ENCODE results near the gene VASN.
A peak's percentile ranks its signal among the peaks of the same experiment; 100 is the strongest.
"Not testable (repeated sequence)": the region's sequence is repeated elsewhere in the genome, so short reads cannot be mapped to it uniquely, and the experiment has no call there.

The VASN gene

DNA sequence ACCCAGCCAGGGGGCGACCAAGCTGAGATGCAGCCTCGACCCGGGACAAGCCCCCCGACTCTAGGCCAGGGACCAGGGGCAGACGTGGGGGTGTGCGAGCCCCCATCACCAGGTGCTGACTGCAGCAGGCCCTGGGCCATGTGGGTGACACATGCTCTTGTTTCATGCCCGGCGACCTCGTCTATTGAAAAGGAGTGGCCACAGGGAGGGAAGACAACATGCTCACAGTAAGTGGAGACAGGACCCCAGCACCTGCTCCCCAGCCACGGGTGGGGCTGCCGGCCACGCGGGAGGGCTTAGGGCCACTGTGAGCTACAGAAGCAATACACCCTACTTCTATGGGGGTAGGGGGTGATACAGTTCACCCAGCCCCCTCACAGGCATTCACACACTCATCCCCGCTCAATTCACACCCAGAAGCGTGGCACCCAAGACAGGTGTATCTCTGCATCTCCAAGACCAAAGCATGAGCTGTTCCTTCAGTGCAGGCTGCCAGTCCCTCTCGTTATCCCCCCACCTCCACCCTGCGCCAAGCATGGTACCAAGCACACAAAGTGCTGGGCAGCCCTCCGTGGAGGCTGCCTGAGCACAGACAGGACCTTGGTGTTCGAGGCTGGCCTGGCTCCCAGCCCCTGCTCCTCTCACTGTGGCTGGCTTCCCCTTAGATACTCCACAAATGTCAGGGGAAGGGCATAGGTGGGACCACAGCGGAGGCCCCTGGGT is 13.6 kb downstream of the VASN start:
- no peak for DNase-seq (ENCODE audit: low spot score)

DNA sequence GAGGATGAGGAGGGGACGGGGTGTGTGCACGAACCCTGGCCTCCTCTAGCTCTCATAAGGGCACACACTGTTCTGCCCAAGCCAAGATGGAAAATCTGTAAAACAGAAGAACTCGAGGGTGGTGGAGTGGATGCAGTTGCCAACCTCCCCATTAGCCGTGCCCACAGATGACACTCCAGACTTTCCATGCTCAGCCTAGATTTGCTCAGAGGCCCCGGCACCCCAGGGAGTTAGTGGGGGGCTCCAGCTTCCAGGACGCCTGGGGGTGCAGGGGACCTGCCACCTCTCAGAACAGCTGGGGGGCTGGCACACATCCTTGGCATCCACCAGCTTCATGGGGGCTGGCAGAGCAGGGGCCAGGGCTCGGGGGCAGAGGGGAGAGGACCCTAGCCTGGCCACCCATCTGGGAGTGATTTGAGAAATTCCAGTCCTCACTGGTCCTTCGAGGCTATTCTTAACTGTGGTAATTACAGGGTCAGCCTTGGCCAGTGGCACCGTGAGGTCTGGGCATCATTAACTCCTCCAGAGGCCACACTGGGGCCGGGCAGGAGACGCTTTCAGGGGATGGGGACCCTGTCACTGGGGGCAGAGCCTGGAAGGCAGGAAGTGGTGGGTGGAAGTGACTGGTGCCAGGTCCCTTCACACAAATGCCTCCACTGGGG is 14.3 kb downstream of the VASN start:
- no peak for DNase-seq (ENCODE audit: low spot score)

GRCh38 chr16:4386451-4386805 is 14.8 kb downstream of the VASN start:
- DNase-seq (ENCODE audit: low spot score) = no peak

GRCh38 chr16:4386951-4387565 is 15.4 kb downstream of the VASN start:
- no peak for DNase-seq (ENCODE audit: low spot score)

DNA sequence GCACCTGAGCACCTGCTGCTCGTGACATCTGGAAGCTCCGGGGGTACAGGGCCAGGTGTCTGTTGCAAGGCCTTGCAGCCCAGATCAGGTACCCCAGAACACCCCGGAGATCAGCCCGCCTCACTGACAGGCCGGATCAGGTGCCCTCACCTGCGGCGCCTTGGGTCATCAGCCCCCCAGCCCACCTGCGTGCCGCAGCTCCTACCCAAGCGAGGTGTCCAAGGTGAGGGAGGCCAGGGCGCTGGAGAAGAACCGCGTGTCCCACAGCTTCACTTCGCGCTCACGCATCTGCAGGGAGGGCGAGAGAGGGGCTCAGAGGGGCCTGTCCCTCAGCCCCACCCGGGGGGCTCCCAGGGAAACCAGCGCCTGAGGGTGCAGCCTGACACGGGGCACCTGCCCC is 16.1 kb downstream of the VASN start:
- DNase-seq (ENCODE audit: low spot score) = no peak

DNA sequence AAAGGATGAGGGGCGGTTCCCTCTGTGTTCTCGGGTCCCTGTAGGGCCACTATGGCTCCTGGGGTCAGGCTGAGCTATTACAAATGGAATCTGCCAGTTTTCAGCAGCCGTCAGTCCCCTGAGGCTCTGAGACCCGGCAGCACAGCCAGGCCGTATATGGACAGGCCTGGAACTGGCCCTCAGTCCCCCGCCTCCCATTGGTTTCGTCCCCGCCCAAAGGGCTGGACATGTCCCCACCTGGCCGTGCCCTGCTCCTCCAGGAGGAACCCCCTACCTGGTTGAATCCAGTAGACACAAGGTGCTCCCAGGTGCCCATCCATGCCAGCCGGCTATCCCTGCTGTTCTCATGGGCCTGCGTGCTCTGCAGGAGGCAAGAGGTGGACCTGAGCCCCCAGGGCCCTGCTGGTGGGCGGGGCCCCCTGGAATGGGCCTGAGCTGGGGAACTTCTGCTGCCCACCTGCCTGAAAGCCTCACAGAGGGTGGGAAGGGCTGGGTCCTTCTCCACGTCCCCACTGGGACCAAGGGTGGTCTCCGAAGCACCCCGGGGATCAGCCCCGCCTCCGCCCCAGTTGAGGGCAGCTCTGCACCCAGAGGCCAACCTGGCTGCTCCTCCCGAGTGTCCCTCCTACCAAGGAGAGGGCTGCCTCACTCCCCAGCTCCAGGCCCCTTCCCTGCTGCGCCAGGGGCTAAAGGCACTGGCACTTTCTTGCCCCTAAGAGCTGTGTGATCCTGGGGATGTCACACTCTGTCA is 16.8 kb downstream of the VASN start:
- DNase-seq (ENCODE audit: low spot score) = no peak

- DNase-seq (ENCODE audit: low spot score) = no peak
Measured at GRCh38 chr16:4389051-4389955, 17.7 kb downstream of the VASN start.

GRCh38 chr16:4390266-4391260 is 18.9 kb downstream of the VASN start:
- no peak for DNase-seq (ENCODE audit: low spot score)

DNA sequence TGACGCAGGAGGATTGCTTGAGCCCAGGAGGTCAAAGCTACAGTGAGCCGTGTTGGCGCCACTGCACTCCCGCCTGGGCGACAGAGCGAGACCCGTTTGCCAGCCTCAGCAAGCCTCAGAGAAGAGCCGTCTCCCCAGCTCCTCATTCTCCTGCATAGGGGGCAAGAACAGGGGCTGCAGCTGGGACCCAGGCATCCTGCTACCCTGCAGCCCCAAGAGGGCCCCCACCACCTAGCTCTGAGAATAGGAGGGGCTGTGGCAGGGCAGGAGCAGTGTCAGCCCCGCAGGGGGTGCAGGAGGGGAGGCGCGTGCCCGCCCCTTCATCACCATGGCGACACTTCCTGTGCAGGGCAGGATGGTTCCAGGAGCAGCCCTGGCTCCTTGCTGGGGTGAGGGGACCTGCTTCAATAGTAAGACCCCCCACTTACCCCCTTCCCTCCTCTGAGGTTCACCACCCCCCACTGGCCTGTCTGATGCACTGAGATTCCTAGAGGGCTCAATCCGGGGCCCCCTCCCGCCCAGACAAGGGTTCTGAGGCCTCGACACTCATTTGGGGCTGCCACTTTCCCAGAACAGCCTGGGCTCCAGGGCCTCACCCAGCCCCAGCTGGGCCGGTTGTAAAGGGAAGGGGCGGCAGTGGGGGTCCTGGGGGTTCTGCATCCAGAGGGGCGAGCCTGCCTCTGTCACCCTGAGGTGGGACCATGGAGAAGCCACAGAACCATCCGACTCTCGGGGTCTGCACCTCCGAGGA is 20.2 kb downstream of the VASN start:
- DNase-seq (ENCODE audit: low spot score) = no peak

DNA sequence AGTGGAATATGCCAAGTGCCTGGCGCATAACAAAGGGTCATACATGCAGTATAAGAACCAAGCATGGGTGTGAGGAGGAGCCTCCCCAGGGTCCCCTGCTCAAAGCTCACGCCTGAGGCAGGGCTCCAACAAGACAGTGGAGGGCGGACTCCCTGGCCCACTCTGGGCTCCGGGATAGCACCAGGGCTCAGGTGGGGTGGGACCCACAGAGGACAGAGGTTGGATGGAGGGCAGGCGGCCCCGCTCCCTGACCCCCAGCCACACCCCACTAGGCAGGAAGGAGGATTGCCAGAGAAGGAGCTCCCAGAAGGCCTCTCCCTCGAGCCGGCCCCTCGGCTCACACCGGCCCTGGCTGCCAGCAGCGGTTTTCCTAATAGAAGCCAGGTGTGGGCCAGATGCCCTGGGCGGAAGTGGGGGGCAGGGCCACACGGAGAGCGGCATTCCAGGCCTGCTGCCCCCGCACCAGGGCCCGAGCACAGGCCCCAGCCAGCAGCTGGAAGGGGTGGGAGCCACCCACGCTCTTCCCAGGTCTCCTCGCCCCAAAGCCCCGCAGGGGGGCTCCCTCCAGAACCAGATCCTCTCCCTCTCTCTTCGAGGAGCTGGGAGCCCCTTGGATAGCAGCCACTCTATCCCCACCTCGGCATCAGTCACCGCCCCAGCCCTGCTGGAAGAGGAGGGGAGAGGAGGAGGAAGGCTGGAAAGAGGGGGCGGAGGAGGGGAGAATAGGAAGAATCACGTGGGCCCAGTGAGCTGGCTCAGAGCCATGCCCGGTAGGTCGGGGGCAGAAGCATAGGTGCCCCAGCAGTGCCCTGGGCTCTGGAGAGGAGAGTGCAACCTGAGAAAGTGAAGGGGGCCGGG is 21.0 kb downstream of the VASN start:
- DNase-seq (ENCODE audit: low spot score) = no peak

DNA sequence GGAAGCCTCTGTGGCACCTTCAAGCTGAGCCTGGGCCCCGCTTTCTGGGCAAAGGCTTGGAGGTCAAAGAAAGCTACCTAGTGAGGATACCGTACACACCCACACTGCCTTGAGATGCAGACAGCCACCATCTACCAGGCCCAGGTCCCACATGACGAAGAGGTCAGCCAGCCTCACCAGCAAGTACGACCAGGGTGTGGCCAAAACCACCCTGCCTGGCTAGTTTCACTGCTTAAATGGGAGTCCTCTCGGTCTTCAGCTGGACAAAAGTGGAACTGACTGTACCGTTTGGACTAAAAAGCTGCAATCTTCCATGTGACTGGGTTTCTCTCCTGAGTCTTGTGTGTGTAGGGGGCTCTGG is 21.6 kb downstream of the VASN start:
- DNase-seq (ENCODE audit: low spot score) = no peak

GRCh38 chr16:4393850-4394249 is 22.2 kb downstream of the VASN start:
- DNase-seq (ENCODE audit: low spot score) = not testable (repeated sequence)

DNA sequence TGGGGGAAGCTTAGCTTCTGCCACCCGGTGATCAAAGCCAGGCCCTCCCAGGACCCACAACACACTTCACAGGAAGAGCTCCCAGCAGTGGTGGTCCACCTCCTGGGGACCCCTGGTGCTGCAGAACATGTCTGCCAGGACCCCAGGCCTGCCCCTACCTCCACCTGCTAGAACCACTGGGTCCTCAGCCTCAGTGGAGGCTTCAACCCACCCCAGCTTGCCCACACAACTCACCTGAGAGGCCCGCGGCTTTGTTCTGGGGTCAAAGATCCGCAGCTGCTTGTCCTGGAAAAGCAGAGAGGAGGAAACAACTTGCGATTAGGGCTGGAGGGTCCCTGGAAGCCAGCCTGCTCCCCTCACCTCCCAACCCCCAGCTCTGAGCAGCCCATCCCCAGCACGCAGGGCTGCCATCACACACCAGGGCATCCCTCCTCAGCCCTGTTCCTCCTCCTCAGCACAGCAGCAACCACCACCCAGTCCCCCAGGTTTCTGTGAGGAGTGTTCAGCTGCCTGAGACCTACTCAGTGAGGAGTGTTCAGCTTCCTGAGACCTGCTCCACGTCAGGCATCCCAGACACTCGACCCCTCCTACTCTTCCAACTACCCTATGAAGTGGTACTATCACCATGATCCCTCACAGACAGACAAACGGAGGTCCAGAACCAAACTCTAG is 23.5 kb downstream of the VASN start:
- no peak for DNase-seq (ENCODE audit: low spot score)

GRCh38 chr16:4399001-4399730 is 27.5 kb downstream of the VASN start:
- DNase-seq (ENCODE audit: low spot score) = no peak

DNA sequence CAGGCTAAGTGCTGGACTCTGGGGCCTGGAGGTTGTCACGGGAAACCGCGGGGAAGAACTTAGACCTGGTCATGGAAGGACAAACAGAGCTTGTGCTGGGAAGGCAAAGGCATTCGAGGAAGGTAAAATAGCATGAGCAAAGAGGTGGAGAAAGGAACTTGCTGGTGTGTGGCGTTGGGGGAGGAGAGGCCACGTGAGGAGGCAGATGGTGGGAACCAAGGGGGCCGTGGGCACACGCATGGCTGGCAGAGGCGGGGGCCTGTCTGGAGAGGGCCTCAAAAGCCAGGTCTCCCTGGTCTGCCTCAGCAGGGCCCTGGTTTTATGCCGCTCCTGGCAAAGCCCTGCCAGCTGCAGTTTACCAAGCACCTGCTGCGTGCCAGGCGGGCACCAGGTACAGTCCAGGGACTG is 29.4 kb downstream of the VASN start:
- peak; percentile 51 for DNase-seq (ENCODE audit: low spot score)

- DNase-seq (ENCODE audit: low spot score) = no peak
Measured at GRCh38 chr16:4401510-4401909, 29.9 kb downstream of the VASN start.

GRCh38 chr16:4402439-4403132 is 30.9 kb downstream of the VASN start:
- peak; percentile 80 for DNase-seq (ENCODE audit: low spot score)
